SK-N-DZ (cell line): ENCODE results near the gene TTF1. TPM values are rescaled to one million over a fixed set of nuclear protein-coding genes. Genes with fewer than 3 reads are reported as not detected.

Experiments used
- DNase-seq: peaks from one replicate; pipeline ENCODE4 v3.0.0-alpha.2; 2015; ENCODE audit warnings: low spot score
- polyA plus RNA-seq, 2 experiments: library from polyadenylated mRNA; depleted of rRNA; stranded (reverse); fragments of >200 nt; gene quantifications; 2 replicates each; pipeline ENCODE4 v1.2.3, GENCODE V29; 2014

TTF1 gene, protein sequence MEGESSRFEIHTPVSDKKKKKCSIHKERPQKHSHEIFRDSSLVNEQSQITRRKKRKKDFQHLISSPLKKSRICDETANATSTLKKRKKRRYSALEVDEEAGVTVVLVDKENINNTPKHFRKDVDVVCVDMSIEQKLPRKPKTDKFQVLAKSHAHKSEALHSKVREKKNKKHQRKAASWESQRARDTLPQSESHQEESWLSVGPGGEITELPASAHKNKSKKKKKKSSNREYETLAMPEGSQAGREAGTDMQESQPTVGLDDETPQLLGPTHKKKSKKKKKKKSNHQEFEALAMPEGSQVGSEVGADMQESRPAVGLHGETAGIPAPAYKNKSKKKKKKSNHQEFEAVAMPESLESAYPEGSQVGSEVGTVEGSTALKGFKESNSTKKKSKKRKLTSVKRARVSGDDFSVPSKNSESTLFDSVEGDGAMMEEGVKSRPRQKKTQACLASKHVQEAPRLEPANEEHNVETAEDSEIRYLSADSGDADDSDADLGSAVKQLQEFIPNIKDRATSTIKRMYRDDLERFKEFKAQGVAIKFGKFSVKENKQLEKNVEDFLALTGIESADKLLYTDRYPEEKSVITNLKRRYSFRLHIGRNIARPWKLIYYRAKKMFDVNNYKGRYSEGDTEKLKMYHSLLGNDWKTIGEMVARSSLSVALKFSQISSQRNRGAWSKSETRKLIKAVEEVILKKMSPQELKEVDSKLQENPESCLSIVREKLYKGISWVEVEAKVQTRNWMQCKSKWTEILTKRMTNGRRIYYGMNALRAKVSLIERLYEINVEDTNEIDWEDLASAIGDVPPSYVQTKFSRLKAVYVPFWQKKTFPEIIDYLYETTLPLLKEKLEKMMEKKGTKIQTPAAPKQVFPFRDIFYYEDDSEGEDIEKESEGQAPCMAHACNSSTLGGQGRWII
- polyA plus RNA-seq (2014; cell fraction: cytosol; rRNA removed), result 20.0 and 24.9 TPM in 2 replicates
- polyA plus RNA-seq (2014; cell fraction: nucleus; rRNA removed), result 12.4 and 20.6 TPM in 2 replicates

DNA sequence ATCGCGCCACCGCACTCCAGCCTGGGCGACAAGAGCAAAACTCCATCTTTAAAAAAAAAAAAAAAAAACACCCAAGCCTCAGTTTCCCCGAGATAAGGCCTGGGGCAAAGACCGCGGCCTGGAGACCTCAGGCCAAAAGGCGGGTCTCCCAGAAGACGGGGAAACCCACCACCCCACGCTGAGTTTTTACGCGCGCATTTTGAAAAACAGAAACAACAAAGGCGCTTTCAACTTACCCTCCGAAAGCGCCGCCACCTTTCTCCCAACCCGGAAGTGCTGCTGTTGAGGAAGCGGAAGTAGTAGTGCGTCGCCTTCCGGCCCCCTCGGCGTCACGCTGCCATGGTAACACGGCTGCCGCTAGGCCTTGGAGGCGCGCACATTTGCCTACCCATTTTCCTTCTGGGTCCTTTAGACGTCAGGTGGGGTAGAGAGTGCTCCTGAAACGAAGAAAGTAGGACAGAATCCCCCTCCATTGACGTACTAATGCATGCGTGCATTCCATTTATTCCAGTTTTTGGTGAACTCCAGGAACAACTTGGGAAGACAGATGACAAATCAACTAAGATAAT is at the start of gene TTF1:
TSS of gene TTF1 (minus strand) at position 287 of the 569 bp plus-strand sequence. CDS start 4,019 bp downstream, outside the sequence.
- DNase-seq, result peak; percentile 90

DNA sequence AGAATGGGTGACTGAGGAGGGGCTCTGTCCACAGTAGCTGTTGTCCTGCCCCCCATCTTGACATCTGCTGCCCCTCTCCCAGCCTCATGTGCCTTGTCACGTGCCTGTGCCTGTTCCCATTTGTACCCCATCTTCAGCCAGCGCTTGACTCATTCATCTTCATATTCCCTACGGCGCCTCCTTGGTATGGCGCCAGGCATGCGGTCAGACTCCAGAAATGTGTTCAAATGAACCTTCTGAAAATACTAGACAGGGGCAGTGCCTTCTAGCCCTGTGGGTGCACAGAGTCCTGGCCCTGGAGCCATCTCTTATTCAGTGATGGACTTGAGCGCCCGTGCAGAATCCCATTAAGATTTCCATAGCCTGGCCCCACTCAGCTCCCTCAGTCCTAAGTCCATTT is 49.6 kb upstream of the TTF1 start:
- DNase-seq, result no peak

DNA sequence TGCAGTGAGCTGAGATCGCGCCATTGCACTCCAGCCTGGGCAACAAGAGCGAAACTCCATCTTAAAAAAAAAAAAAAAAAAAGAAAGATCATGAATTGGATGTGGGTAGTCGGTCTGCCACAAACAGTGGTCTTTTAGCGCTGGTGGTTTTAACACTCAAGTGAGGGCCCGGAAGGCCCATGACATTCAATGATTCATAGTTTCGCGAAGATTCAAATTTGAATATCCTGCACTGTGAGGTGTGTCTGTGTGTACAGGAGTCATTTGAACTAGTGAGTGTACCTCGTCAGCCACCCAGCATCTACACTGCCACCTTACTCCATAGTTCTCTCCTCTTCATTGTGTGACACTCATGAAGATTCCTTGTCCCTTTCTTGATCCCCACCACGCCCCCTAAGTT is 44.6 kb upstream of the TTF1 start:
- no peak for DNase-seq

DNA sequence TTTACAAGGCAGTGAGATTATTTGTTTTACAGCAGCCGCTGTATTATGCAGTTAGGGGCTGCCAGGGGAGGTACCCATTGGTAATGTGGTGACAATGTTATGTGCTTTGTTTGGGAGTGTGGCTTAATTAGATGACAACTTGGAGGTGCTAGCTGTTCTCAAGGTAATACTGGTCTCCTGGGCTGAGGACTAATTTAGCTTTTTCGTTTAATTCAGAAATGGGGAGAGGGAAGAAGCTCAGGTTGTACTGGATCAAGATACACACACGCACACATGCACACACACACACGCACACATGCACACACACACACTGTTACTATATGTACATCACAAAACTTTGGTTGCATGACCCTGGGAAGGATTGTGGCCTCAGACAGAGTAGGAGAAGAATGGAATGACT is 41.3 kb upstream of the TTF1 start:
- no peak for DNase-seq

DNA sequence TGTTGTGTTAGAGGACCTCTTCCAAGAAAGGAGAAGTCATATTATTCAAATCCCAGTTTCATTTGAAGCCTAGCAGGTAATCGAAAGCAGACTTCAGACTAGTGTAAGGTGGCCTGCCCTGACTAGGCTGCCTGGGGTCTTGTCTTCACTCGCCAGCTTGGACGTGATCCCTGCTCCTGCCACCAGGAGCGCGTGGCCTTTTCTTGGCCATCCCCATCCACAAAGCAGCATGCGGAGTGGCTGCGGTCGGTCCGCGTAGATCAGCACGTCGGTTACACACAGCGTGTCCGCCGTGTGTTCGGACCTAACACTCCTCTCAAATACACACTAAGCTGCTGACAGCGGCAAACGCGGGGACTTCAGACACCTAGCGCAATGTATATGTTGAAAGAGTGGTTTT is 40.7 kb upstream of the TTF1 start:
- peak; percentile 62 for DNase-seq

DNA sequence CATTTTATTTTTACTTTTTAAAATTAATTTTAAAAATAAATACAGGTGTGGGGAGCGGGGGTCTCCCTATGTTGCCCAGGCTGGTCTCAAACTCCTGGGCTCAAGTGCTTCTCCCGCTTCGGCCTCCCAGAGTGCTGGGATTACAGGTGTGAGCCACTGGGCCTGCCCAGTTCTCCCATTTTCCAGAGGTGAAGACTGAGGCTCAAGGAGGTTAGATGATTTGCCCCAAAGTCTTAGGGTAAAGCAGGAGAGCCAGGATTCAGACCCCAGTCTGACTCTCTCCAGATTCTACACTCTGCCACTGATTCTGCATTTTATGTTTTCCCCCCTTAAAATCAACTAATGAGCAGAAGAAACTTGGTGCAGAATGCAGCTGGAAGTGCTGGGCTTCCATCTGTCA is 40.2 kb upstream of the TTF1 start:
- DNase-seq, result no peak

DNA sequence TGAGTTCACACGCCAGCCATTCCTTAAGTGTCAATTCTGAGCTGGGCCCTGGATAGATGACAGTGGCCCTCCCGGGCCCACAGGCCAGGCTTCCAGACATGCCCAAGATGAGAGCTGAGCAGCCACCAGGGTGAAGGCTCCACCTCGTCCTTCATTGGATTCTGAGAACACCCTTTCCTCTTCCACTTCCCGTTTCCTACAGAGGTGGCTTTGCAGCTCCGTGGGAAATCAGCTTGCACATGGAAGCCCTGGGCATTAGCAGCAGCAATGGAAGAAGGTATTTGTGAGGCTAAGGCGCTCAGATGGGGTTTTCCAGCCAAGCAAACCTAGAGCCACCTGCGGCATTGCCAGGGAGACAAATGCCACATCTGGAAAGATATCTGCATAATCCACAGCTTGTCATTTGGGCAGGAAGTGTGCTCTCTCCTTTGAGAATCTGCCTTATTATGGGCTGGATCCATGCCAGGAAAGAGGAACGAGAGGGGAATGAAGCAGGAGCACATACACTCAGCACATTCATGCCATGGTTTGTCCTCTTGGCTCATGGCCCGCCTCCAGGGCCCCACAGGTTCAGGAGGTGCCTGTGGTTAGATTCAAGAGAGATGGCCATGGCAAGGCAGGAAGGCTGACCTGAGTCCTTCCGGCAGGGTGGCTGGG is 37.4 kb upstream of the TTF1 start:
- DNase-seq, result no peak

DNA sequence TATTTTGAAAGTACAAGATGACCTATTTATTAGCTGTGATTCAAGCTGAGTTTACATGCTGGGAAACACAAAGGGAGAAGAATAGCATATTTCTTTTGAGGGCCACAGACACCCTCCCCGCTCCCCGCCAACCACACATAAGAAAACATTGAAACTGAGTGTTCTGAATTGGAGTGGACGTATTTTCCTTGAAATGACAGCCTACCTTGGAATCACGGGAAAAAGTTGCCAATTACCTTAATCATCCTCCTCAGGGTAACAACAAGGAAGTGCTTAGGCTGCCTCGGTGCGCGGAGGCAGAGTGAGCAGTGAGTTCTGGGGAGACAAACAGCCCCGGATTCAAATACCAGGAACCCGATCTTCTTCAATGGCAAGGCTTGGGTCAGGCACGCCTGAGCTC is 34.8 kb upstream of the TTF1 start:
- DNase-seq, result no peak

DNA sequence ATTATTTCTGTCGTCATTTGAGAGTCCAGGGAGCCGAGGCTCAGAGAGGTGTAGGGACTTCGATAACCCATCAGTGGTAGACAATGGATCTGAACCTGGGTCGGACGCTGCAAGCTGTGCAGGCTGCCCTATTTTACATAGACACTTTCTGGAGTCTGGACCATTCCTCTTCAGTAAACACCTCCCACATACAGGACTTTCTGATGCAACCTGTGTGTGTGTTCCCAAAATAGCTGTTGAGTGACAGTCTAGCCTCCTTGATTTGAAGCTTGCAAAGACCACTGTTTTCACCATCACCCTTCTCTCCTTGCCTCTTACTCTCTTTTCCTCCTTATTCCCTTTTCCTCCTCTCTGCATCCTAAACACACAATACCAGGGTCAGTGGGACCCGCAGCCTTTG is 34.1 kb upstream of the TTF1 start:
- no peak for DNase-seq

DNA sequence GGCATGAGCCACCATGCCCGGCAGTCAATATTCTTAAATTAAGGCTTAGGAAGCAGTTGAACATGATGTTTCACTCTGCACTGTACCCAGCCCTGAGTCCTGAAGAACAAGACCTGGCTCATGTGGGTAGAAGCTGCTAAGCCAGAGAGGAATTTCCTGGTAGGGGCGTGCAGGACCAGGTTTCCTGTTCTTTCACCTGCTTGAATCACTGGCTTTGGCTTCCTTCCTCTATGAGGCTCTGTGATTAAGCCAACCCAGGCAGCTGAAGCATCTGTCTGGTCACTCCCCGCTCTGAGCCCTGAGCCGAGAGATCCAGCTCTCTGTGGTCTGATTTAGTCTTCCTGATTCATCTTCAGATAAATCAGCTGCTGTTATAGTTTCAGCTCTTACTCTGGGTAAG is 32.5 kb upstream of the TTF1 start:
- DNase-seq, result peak; percentile 28

DNA sequence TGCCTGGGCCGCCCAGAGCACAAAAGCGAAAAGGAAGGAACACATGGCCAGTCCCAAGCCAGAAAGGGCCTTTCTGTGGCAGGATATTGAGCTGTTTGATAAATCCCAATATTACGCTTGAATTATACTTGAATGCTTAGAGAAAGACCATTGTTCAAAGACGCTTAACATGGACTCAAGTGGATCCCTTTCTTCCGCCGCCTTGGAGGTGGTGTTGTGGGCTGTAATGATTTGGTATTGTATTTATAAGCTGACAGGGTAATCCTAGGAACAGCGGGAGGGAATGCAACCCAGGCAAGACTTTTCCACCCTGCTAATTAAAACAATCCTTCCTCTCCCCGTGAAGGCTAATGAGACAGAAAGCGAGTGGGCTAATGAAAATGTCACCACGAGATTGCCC is 28.2 kb upstream of the TTF1 start:
- no peak for DNase-seq

DNA sequence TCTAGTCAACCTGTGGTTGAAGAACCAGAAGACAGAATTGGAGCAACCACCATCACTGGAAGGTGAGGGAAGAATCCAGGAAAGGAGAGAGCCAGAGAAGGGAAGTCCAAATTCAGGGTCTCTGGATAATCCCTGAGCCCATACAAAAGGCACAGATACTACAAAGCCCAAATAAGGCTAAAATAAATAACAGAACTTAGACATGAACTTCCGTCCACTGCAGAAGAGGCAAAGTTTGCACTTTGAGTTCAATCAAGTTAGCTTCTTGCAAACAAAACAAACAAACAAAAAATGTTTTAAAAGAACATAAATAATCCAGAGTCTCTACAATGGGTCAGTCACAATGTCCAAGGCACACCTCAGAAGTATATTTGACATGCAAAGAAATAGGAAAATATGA is 24.4 kb upstream of the TTF1 start:
- no peak for DNase-seq

DNA sequence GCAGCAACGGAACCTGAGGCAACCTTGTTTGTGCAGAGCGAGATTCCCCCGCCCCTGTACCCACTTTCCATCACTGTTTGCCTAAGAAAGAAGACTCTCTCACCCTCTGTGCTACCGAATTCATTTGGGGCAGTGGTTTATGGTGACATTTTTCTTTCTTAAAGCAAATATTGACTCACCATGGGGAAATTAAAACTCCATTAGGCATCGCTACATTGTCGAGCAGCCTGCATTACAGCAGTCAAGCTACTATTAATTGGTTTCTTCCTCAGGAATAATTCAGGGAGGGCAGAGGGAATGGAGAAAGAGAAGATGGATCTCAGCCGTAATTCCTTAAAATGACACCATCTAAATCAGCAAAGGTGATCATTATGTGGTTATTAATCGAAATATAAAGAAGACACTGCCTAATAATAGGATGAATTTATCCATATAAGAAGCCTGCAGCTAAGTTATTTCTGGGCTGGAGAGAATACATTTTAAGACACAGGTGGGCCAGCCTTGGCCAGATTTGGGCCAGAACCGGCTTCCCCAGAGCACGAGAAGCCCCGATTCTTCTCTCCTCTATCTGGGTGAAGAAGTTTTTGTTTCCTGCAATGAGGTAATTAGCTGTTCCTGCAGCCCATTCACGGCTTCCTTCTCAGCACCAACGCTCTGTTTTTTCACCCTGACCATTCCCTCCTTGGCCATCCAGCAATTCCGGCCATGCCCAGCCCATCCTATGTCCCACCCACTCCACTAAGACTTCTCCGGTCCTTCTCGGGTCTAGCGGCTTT is 20.2 kb upstream of the TTF1 start:
- DNase-seq, result no peak

DNA sequence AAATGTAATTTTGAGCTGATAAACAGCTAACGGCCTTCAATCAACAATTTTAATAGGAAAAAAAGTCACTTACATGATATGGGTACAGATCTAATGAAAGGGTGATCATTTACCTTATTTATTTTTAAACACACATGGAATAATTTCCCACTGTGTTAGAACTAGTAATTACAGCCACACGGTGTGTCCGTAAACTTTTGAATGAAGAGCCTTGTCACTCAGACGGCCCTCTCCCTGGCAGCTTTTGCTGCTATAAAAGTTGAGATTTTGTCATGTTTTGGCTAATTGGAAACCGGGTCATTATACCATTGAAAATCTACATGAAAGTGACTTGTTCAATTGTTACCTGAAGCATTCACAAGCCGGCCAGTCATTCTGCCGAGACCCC is 19.0 kb upstream of the TTF1 start:
- no peak for DNase-seq

DNA sequence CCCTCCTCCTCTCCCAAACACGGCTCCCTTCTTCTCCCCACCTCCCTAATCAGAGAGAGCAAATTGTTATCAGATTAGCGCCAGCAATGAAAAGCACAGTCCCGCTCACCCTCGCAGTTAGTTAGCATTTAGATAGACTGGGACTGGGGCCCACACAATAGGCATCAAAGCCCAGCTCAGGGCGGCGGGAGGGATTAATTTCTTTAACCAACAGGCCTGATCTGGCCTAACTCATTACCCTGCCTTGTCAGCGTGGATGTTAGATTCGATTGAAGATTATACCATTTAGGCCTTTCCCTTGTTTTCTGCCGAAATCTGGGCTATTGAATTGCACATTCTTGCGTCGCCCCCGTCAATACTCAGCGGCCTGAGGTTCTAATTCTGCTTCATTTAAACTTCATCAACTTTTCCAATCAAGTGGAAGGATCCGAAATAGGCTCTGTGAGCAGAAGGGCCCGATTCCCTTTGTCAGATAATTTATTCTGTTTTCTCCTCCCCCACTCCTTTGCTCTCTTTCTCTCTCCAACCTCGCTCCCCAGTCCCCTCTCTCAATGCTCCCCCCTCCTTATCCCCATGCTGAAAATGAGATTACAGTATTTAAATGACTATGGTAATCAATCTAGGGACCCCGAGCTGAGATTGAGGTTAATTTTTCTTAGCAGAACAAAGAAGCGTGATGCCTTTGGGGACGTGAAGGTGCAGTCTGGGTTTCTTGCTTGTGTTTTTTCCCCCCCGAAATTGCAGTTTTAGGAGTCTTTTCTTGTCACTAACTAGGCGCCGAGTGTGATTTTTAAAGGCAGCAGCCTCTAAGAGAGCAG is 18.4 kb upstream of the TTF1 start:
- peak; percentile 42 for DNase-seq

DNA sequence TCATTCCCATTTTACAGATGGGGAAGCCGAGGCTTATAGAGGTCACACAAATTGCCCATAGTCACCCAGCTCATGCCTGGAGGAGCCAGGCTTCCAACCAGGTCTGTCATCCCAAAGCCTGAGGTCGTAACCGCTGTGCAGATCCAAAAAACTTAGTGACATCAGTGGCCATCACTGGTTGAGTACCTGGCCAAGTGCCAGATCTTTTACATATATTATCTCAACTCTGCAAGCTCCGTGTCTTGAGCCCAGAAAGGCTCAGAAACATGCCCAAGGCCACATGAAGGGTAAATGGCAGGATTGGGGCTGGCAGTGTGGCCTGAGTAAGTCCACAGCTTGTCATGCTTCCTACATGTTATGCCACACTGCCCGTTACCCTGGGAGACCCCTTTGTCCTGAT is 16.9 kb upstream of the TTF1 start:
- DNase-seq, result no peak

DNA sequence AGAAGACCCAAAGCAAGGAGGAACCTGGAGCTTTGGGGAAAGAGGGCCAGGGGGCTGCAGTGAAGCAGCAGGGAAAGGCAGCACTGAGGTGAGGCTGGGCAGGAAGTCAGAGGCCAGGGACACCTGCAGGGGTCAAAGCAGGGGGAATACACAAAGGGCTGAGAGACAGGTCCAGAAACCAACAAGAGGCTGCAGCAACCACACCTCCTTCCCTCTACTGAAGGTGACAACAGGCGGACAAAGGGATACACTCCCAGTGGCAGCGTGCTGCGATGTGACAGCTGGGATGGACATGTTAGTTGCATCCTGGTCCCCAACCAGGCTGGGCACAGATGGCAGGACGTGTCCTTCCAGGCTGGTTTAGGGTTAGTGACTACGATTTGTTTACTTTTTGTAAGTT is 15.9 kb upstream of the TTF1 start:
- DNase-seq, result no peak

DNA sequence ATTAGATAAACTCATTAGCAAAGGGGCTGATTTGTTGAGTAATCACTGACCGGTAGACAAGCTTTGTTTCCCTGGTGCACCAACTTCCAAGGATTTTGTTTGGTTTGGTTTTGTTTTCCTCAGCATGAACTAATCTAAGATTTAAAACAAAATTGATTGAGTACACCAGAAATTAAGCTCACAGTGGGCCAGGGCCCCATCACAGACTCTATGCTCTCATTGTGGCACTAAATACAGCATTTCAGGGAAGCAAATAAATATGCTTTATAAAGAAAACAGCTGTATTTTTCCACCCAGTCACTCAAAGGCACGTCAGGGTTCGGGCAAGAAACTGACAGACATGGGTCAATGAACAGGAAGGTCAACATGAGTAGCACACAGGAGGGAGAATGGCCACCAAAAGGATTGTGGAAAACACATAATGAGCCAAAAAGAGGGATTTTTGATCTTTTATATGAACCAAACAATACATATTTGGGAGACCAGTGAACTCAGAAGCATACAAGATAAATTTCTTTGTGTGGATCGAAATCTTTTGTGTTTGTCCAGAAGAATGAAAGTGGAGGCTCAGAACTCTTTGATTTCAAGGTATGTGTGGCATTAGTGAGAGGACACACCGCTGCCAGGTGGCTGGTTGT is 12.2 kb upstream of the TTF1 start:
- DNase-seq, result no peak

DNA sequence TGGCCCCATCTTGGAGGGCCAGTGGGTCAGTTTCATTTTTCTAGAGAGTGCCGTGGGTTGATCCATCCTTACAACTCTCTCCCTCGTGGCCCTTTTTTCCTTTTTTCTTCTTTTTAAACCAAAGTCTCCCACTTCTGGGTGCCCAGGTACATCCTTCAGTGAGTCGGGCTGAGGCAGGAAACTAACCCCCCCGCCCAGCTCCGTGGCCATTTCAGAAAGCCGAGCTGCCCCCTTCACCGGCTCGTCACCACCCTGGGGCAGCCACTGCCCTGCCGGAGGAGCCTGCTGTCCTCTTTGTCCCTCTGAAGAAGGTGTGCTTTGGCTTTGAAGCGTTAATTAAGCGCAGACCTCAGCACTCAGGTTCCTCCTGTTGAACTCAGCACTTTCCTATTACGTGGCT is 8.5 kb upstream of the TTF1 start:
- DNase-seq, result no peak

DNA sequence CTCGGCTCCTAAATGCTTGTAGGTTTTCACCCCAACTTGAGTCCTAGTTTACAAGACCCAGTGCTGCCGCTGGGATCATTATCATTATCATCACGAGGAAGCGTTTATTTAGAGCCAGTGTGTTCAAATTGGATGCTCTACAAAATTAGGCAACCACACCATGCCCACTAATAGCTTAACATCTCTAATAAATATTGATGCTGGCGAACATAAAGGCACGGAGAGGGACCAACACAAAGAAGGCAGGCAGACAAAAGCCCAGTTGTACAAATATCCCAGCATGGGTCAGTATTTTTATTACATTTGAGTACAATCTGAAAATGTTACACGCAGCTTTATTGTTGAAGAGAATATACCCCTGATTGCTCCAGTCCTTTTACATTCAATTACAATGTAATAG is 8.1 kb upstream of the TTF1 start:
- no peak for DNase-seq
